PC-9 (cell line): ENCODE results near the gene BLOC1S1. TPM values are rescaled to one million over a fixed set of nuclear protein-coding genes. Genes with fewer than 3 reads are reported as not detected.

Experiments
- BruUV-seq: library from RNA; stranded (reverse); fragments of 400-500 nt; replicated peaks from 2 replicates; lab custom pipeline; 2021; lab: Mats Ljungman, UMichigan
- CTCF ChIA-PET: fragments of 300-600 bp; sonication (Branson Sonifier 250); formaldehyde crosslinking; loops from one replicate; lab custom pipeline; 2022; ENCODE audit warnings: antibody characterized with exemption; lab: Charles Lee
- POLR2A ChIA-PET: fragments of 300-600 bp; sonication (Branson Sonifier 250); formaldehyde crosslinking; loops from one replicate; lab custom pipeline; 2022; ENCODE audit warnings: antibody characterized with exemption; ENCODE audit not compliant: unreplicated experiment; lab: Charles Lee
- DNase-seq, 2 experiments: peaks; one replicate each; pipeline versions ENCODE4 v3.0.0 to v3.0.0-alpha.2; 2015 to 2022; ENCODE audit warnings: mixed read lengths in 1 of 2
- H2AFZ ChIP-seq: fragments of 200-600 bp; sonication (generic); 2 replicates; pipeline ENCODE4 v1.8.1; 2017; ENCODE audit warnings: antibody characterized with exemption
- H3F3A ChIP-seq: fragments of 200-600 bp; sonication (generic); 2 replicates; pipeline ENCODE4 v1.8.1; 2017; ENCODE audit warnings: antibody characterized with exemption, mild to moderate bottlenecking, low read depth; ENCODE audit not compliant: insufficient read depth
- H3K27ac ChIP-seq: fragments of 200-600 bp; sonication (generic); 2 replicates; pipeline ENCODE4 v1.6.1; 2016; ENCODE audit warnings: mixed run types
- H3K27me3 ChIP-seq: fragments of 200-600 bp; sonication (generic); 2 replicates; pipeline ENCODE4 v1.6.1; 2016; ENCODE audit warnings: low read depth, mixed run types; ENCODE audit not compliant: insufficient read depth
- H3K36me3 ChIP-seq: fragments of 200-600 bp; sonication (generic); 2 replicates; pipeline ENCODE4 v1.6.1; 2016; ENCODE audit warnings: low read depth, mixed run types
- H3K4me1 ChIP-seq: fragments of 200-600 bp; sonication (generic); replicated peaks from 2 replicates; pipeline ENCODE4 v1.6.1; 2016; ENCODE audit warnings: mixed run types; ENCODE audit not compliant: insufficient read depth
- H3K4me2 ChIP-seq: fragments of 200-600 bp; sonication (generic); 2 replicates; pipeline ENCODE4 v1.6.1; 2017; ENCODE audit warnings: mixed run types
- H3K4me3 ChIP-seq: fragments of 200-600 bp; sonication (generic); 2 replicates; pipeline ENCODE4 v1.6.1; 2016; ENCODE audit warnings: mixed run types
- H3K79me2 ChIP-seq: fragments of 200-600 bp; sonication (generic); 2 replicates; pipeline ENCODE4 v1.6.1; 2017; ENCODE audit warnings: low read depth, mixed run types
- H3K9me2 ChIP-seq: fragments of 200-600 bp; sonication (generic); 2 replicates; pipeline ENCODE4 v1.8.1; 2017; ENCODE audit warnings: mild to moderate bottlenecking; ENCODE audit not compliant: insufficient read depth
- H3K9me3 ChIP-seq: fragments of 200-600 bp; sonication (generic); 2 replicates; pipeline ENCODE4 v1.8.1; 2016; ENCODE audit warnings: low read depth; ENCODE audit not compliant: insufficient read depth
- H4K20me1 ChIP-seq: fragments of 200-600 bp; sonication (generic); 2 replicates; pipeline ENCODE4 v1.8.1; 2017; ENCODE audit not compliant: insufficient read depth
- EZH2 ChIP-seq: fragments of 200-600 bp; sonication (generic); IDR thresholded peaks from 2 replicates; pipeline ENCODE4 v1.8.0; 2017; ENCODE audit warnings: antibody characterized with exemption, low read depth
- intact Hi-C: fragments of 100-400 bp; cut with micrococcal nuclease; formaldehyde crosslinking; loops from one replicate; pipeline ENCODE4 v1.10.0; 2022; ENCODE audit not compliant: unreplicated experiment
- total RNA-seq: library from RNA; stranded (reverse); gene quantifications from 2 replicates; pipeline ENCODE4 v1.2.3, GENCODE V29; 2021
- TF ChIP-seq, protein P1 (sequence below): fragments of 200-600 bp; sonication (generic); conservative IDR thresholded peaks from 2 replicates; pipeline ENCODE4 v1.6.1; 2017; ENCODE audit warnings: mixed run types, antibody characterized with exemption, mild to moderate bottlenecking, moderate library complexity

The BLOC1S1 gene
- total RNA-seq, 1 experiment from 2014 or later, result 81.1 TPM

DNA sequence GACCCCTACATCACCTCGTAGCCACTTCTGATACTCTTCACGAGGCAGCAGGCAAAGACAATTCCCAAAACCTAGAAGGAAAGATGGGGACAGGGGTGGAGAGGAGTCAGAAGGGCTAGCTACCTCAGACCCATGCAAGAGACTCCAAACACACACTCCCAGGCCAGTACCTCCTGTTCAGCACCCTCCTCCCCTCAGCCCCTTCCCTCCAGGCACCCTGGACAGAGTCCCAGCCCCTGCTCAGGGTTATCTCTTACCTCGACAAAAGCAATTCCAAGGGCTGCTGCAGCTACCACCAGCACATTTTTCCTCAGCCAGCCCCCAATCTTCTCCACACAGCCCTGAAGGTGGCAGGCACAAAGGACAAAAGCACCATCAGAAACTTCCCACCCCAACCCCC, 9.7 kb downstream of the BLOC1S1 start:
- H3K36me3 ChIP-seq, result peaks cover 11% of the 10 kb centered on the region; the same call in 1 of the 2 replicates
- H3K9me2 ChIP-seq, result no peaks in the 10 kb centered on the region
- H3K27me3 ChIP-seq, result no peaks in the 10 kb centered on the region
- peaks cover 67% of the 10 kb centered on the region for H3F3A ChIP-seq
- BruUV-seq, result no TSS peak
- DNase-seq, result no peak
- peaks cover 21% of the 10 kb centered on the region for H3K79me2 ChIP-seq
- no peaks in the 10 kb centered on the region for H3K9me3 ChIP-seq
- H2AFZ ChIP-seq, result no peak overlapping the region
- H3K4me1 ChIP-seq, result peaks cover 43% of the 10 kb centered on the region
- POLR2A ChIA-PET, result no interaction called here
- no peak overlapping the region for H3K27ac ChIP-seq
- intact Hi-C loops, result loop anchor here (10.0 kb wide), 1 partner anchor 731 kb away; no protein-coding TSS in a partner anchor
- peaks cover 34% of the 10 kb centered on the region for H4K20me1 ChIP-seq
- no peak overlapping the region for H3K4me3 ChIP-seq
- CTCF ChIA-PET, result no interaction called here
- no peak overlapping the region for H3K4me2 ChIP-seq
- TF ChIP-seq EZH2, result no peak
- TF ChIP-seq, protein P1, sequence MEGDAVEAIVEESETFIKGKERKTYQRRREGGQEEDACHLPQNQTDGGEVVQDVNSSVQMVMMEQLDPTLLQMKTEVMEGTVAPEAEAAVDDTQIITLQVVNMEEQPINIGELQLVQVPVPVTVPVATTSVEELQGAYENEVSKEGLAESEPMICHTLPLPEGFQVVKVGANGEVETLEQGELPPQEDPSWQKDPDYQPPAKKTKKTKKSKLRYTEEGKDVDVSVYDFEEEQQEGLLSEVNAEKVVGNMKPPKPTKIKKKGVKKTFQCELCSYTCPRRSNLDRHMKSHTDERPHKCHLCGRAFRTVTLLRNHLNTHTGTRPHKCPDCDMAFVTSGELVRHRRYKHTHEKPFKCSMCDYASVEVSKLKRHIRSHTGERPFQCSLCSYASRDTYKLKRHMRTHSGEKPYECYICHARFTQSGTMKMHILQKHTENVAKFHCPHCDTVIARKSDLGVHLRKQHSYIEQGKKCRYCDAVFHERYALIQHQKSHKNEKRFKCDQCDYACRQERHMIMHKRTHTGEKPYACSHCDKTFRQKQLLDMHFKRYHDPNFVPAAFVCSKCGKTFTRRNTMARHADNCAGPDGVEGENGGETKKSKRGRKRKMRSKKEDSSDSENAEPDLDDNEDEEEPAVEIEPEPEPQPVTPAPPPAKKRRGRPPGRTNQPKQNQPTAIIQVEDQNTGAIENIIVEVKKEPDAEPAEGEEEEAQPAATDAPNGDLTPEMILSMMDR, result no peak

GRCh38 chr12:55726971-55727370, 11.1 kb downstream of the BLOC1S1 start:
- Histone ChIP-seq H3K36me3 (peaks cover 11% of the 10 kb centered on the region; the same call in 1 of the 2 replicates), H3K79me2 (peaks cover 21% of the 10 kb centered on the region), H4K20me1 (peaks cover 30% of the 10 kb centered on the region), H3K4me2 (peak overlapping the region; percentile 83), H3K27ac (no peak overlapping the region), H2AFZ (no peak overlapping the region), H3F3A (peaks cover 55% of the 10 kb centered on the region; the same call in 1 of the 2 replicates), H3K9me3 (no peaks in the 10 kb centered on the region), H3K4me3 (peak overlapping the region; percentile 100), H3K4me1 (peaks cover 31% of the 10 kb centered on the region), H3K27me3 (no peaks in the 10 kb centered on the region), H3K9me2 (no peaks in the 10 kb centered on the region)
- intact Hi-C loops, result loop anchor here (10.0 kb wide), 1 partner anchor 732 kb away; no protein-coding TSS in a partner anchor
- POLR2A ChIA-PET, result no interaction called here
- TF ChIP-seq, protein P1, result no peak
- no peak for TF ChIP-seq EZH2
- CTCF ChIA-PET, result no interaction called here
- BruUV-seq, result no TSS peak
- DNase-seq, result peak in 1 of 2 experiments; percentile 22

DNA sequence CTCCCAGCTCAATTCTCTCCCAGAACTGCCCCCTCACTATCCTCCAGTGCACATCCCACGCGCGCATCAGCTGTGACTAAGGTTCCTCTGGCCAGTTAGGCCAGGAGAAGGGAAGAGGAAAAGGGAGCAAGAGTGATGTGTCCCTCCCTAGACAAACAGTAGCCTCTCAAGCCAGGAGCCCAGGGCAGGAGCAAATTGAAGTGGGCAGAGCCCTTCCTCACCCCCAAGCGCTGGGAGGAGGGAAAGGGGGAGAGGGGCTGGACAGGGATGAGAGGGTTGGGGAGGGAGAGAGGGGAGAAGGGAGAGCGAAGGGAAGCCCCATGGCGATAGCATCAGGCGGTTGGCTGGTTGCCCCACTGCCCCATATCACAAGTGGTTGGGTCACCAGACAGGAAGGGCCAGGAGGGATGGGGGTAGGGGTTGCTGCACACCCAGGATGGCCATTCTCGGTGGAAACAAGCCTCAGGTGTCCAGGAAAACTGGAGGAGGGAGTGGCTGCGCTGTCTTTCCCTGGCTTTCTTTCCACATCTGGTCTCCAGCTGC, 11.9 kb downstream of the BLOC1S1 start:
- ChIA-PET CTCF (no interaction called here), POLR2A (no interaction called here)
- Histone ChIP-seq H3K79me2 (peaks cover 21% of the 10 kb centered on the region), H3K9me2 (no peaks in the 10 kb centered on the region), H2AFZ (peak overlapping the region; percentile 84), H3K36me3 (peaks cover 11% of the 10 kb centered on the region; the same call in 1 of the 2 replicates), H3K4me3 (peak overlapping the region; percentile 100), H4K20me1 (peaks cover 30% of the 10 kb centered on the region), H3F3A (peaks cover 47% of the 10 kb centered on the region; the same call in 1 of the 2 replicates), H3K4me1 (peaks cover 30% of the 10 kb centered on the region), H3K27ac (peak overlapping the region; percentile 84), H3K27me3 (no peaks in the 10 kb centered on the region), H3K4me2 (peak overlapping the region; percentile 83), H3K9me3 (no peaks in the 10 kb centered on the region)
- BruUV-seq, result TSS peak; percentile 46
- intact Hi-C loops, result loop anchor here (10.0 kb wide), 1 partner anchor 733 kb away; no protein-coding TSS in a partner anchor
- TF ChIP-seq, protein P1, result no peak
- no peak for TF ChIP-seq EZH2
- peak; percentile 53 to 61 for DNase-seq
